Retinal pigment epithelial cell (primary cell): ENCODE measurements around the gene ZNF827.

Experiments used
- DNase-seq: peaks from one replicate; pipeline ENCODE4 v3.0.0-alpha.2; 2010; ENCODE audit warnings: low read depth
- H3K4me3 ChIP-seq: 2 replicates; pipeline ENCODE4 v1.5.1; 2011; ENCODE audit warnings: mild to moderate bottlenecking, low read length, control low read depth, moderate library complexity
- CTCF ChIP-seq: conservative IDR thresholded peaks from 2 replicates; pipeline ENCODE4 v1.5.1; 2011; ENCODE audit warnings: low read depth, low read length, control low read depth, inconsistent platforms

ZNF827 gene

DNA sequence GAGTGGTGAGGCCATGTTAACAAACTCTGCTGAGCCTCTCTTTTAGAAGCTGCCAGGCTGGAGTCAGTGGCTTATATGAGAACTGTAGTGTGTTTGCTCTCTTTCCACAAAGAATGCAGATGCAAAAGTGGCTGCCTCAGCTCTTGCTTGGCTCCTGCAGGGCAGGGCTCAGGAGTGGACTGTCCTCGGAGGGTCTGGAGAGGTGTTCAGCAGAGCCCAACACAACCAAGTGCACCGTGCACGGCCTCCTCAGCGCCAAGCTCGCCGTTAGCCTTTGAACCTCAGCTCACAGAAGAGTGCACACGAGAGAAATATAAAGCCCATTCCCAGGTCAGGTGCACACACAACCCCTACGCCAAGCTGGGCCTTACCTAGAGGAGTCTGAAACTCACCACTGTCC, 175.9 kb downstream of the ZNF827 start:
- no peak for DNase-seq

DNA sequence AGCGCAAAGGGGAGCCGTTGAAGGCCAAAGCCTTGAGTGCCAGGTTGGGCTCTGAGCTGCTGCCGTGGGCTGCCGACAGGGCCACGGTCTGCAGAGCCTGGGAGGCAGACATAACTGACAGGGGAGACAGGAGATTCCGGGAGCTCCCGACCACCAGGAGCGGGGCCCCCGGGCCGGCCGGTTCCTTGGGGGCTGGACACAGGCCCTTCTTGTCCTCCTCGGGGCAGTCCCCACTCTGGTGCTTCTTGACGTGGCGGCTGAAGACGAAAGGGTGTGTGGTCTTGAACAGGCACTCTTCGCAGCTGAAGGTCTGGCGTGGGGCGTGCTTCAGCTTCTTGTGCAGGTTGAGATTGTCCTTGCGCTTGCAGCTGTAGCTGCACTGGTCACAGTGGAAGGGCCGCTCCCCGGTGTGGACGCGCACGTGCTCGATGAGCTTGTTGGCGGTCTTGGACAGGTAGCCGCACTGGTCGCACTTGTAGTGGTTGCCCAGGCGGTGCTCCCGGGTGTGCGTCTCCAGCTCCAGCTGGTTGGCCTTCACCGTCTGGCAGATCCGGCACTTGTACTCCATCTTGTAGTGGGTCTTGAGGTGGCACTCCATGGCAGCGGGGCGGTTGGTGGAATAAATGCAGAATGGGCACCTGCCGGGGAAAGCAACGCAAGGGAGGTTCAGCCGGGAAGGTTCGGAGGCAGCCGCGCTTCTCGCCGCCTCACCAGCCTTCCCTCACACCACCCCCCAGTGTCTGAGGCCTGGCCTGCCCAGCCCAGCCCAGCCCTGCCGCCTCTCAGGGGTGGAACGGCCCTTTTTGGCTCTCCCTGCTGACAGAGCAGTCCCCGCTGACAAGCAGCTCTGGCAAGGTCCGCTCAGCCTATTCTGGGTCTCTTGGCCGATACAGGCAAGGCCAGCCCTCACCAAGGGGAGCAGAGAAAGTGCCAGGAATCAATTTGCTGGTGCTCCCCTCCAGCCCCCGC, 177.4 kb downstream of the ZNF827 start:
- DNase-seq: no peak
- TF ChIP-seq CTCF: no peak
- H3K4me3 ChIP-seq: no peak overlapping the region

More for the DNA sequence above, 175.9 kb downstream of the ZNF827 start:
- H3K4me3 ChIP-seq: no peak overlapping the region
- TF ChIP-seq CTCF: no peak

GRCh38 chr4:145760176-145760575, 178.4 kb downstream of the ZNF827 start:
- no peak for DNase-seq
- no peak for TF ChIP-seq CTCF
- H3K4me3 ChIP-seq: no peak overlapping the region

DNA sequence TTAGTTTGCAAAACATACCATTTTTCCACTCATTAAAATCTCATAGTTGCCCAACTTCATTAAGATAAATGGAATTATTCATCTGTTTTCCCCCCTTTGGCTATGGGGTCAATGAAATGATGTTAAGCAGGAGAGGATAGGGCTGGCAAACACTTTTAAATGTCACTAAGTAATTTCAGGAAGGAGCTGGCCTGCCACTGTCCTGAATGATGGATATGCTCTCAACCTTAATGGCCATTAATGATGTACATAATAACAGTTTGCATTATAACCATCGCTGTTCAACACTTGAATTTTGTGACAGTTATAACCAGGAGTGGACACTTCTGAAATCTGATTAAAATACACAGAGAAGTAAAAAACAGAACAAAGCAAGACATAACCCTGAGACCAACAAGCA, 181.4 kb downstream of the ZNF827 start:
- H3K4me3 ChIP-seq: no peak overlapping the region
- TF ChIP-seq CTCF: no peak
- no peak for DNase-seq

GRCh38 chr4:145756244-145756643, 182.4 kb downstream of the ZNF827 start:
- no peak overlapping the region for H3K4me3 ChIP-seq
- DNase-seq: no peak
- TF ChIP-seq CTCF: no peak

DNA sequence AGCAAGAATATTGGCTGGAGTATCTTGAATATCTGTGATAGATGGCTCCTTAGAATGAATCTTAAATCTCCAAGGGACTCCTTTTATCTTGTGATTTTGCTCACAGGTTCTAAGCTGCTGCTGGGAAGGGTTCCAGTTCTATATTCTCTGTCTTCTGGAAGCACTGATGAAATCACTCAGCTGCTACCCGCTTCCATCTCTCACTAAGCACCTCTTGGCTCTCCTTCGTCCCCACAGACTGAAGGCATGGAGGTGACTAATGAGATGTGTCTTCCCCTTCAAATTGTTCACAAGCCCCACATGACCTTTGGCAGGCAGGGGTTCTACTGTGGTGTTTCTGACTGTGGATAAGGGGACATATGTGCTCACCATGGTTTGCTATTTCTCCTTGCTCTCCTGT, 182.8 kb downstream of the ZNF827 start:
- DNase-seq: no peak
- no peak for TF ChIP-seq CTCF
- H3K4me3 ChIP-seq: no peak overlapping the region

- no peak for TF ChIP-seq CTCF
- no peak for DNase-seq
- H3K4me3 ChIP-seq: no peak overlapping the region
Measured at GRCh38 chr4:145743641-145744040, 195.0 kb downstream of the ZNF827 start.
